Stimulated activated CD4-positive, alpha-beta T cell treated with anti-CD3 and anti-CD28 coated beads, Interleukin-2, amount 100 ng/mL, for 48 hours (primary cell): ENCODE measurements around the gene SCG5.
"Not testable (repeated sequence)": the region's sequence is repeated elsewhere in the genome, so short reads cannot be mapped to it uniquely, and the experiment has no call there.

Source experiments
- DNase-seq, 2 donors: peaks; one replicate each; pipeline ENCODE4 v3.0.0-alpha.2; 2020

SCG5 gene

GRCh38 chr15:32641517-32642059 is at the start of gene SCG5:
TSS of gene SCG5 (plus strand) at chr15:32641710. CDS start at chr15:32643593, 1,883 bp downstream.
- no peak for DNase-seq

GRCh38 chr15:32593151-32593550 is 48.4 kb upstream of the SCG5 start, which contains the start of gene GOLGA8N:
TSS of gene GOLGA8N (plus strand) at chr15:32593456.
- not testable (repeated sequence) for DNase-seq

- not testable (repeated sequence) for DNase-seq
These were observed 32.0 kb upstream of the SCG5 start for GRCh38 chr15:32609518-32609917.

- not testable (repeated sequence) for DNase-seq
These were observed 30.8 kb upstream of the SCG5 start for GRCh38 chr15:32610719-32611118.

GRCh38 chr15:32614712-32615050 is 26.8 kb upstream of the SCG5 start:
- DNase-seq = not testable (repeated sequence)

- peak; percentile 70 to 74 for DNase-seq
These were observed 26.2 kb upstream of the SCG5 start, which contains the start of gene ARHGAP11A for GRCh38 chr15:32615051-32615870. TSS of gene ARHGAP11A (plus strand) at chr15:32615504. CDS start at chr15:32616212, 708 bp downstream.

- DNase-seq = not testable (repeated sequence)
These were observed 25.6 kb upstream of the SCG5 start for GRCh38 chr15:32615871-32616426.

- DNase-seq = no peak
These were observed 5.1 kb upstream of the SCG5 start for GRCh38 chr15:32636410-32636809.

GRCh38 chr15:32636908-32637567 is 4.5 kb upstream of the SCG5 start:
- DNase-seq = no peak

GRCh38 chr15:32637704-32638103 is 3.8 kb upstream of the SCG5 start:
- DNase-seq = no peak

- DNase-seq = no peak
These were observed 1.3 kb downstream of the SCG5 start for GRCh38 chr15:32642667-32643435.

- DNase-seq = no peak
These were observed 2.5 kb downstream of the SCG5 start for GRCh38 chr15:32643907-32644445.

GRCh38 chr15:32646291-32646690 is 4.8 kb downstream of the SCG5 start:
- no peak for DNase-seq

GRCh38 chr15:32649342-32649741 is 7.8 kb downstream of the SCG5 start:
- DNase-seq = no peak

- peak; percentile 41 to 56 for DNase-seq
These were observed 9.8 kb downstream of the SCG5 start for GRCh38 chr15:32651229-32651837.

- DNase-seq = no peak
These were observed 10.7 kb downstream of the SCG5 start for GRCh38 chr15:32652178-32652577.

- DNase-seq = no peak
These were observed 14.6 kb downstream of the SCG5 start for GRCh38 chr15:32656091-32656490.

- DNase-seq = no peak
These were observed 15.0 kb downstream of the SCG5 start for GRCh38 chr15:32656496-32656895.

- DNase-seq = no peak
These were observed 15.8 kb downstream of the SCG5 start for GRCh38 chr15:32657198-32657883.

GRCh38 chr15:32657941-32658340 is 16.4 kb downstream of the SCG5 start:
- no peak for DNase-seq
